Activated naive CD4-positive, alpha-beta T cell treated with Interleukin-2 at 50 U/mL for 16 hours (primary cell): ENCODE data around the gene POLR2J.

Source experiments
- DNase-seq: peaks from one replicate; pipeline ENCODE4 v3.0.0-alpha.2; 2020

POLR2J gene

GRCh38 chr7:102434039-102434486 is 44.7 kb downstream of the POLR2J start:
- peak; percentile 19 for DNase-seq

- peak; percentile 89 for DNase-seq
Measured at GRCh38 chr7:102433219-102434038, 45.3 kb downstream of the POLR2J start, which contains the start of gene ORAI2. Gene ORAI2 (plus strand): TSS chr7:102433575. CDS start chr7:102438957, 5,382 bp downstream.

DNA sequence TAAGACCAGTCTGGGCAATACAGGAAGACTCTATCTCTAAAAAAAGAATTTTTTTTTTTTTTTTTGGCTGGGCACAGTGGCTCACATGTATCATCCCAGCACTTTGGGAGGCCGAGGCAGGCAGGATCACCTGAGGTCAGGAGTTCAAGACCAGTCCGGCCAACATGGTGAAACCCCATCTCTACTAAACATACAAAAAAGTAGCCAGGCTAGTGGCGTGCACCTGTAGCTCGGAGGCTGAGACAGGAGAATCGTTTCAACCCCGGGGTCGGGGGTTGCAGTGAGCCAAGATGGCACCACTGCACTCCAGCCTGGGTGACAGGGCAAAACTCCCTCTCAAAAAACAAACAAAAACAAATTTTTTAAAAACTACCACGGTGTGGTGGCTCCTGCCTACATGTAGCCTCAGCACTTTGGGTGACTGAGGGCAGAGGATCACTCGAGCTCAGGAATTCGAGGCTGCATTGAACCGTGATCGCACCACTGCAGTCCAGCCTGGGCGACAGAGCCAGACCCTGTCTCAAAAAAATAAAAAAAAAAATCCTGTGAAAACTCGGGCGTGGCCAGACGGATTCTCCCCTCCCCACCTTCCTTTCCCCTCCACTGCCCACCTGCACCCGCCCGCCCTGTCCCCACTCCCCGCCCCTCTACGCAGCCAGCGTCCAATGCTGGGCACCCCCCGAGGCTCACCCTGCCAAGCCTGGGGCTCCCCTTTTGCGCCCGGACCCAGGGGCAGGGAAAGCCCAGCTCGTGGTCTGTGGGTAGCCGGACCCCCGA is 46.1 kb downstream of the POLR2J start:
- DNase-seq = no peak

DNA sequence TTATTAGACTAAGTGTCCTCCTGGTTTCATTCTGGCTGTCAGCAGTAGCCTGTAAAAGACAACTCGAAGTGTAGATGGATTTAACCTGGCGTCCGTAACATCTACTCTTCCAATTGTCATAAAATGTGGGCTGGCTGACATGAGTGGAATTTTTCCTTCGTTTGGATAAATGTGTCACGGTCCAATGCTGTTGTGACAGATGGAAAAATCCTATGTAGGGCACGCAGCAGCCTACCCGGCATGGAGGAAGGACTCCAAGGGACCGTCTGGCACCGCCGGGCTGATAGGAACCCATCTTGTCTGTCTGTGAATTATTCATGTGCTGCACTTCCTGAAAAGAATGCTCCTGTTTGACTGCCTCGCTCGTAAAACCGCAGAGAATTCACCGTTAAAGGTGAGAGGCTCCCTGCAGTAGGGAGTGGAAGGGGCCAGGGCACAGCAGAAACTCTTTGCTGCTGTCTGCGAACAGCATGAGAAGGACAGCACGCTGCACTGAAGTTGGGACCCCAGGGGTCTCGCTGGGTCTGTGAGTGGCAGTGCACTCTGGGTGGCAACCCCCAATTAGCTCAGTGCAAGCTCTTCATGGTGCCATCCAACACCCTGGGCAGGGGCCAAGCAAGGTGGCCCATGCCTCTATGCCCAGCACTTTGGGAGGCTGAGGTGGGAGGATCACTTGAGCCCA is 47.0 kb downstream of the POLR2J start:
- DNase-seq = peak; percentile 57

DNA sequence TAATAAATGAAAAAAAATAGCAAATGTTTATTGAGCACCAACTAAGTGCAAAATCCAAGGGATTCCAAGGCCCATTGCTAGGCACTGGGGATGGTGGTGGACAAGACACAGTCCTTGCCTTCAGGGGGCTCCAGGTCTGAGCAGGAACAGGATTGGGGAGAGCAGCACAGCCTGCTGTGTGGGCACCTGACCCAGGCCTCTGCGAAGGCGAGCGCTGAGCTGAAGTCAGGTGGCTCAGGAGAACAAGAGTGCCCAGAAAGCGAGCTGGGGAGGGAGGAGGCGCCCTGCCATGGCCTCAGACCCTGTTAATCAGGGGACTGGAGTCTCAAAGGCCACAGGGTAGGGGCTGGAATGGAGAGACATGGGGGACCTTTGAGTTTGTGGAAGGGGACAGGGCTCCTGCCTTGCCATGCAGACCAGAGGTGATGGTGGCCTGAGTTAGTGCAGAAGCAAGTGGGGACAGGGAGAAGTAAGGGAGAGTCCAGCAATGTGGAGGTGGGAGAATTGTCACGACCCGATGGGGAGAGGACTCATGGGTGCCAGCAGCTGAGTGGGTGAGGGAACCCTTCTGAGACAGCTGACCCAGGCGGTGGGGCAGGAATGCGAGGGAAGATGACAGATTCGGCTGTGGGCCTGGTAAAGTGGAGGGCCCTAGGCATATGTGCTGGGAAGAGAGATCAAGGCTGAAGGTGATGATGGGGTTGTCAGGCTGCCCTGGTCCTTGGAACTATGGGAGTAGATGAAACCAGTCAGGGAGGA is 49.4 kb downstream of the POLR2J start:
- DNase-seq = no peak

- no peak for DNase-seq
Measured at GRCh38 chr7:102427019-102427405, 51.7 kb downstream of the POLR2J start.

- DNase-seq = peak; percentile 81
Measured at GRCh38 chr7:102426268-102427018, 52.3 kb downstream of the POLR2J start.

GRCh38 chr7:102425639-102426267 is 53.0 kb downstream of the POLR2J start:
- peak; percentile 86 for DNase-seq

DNA sequence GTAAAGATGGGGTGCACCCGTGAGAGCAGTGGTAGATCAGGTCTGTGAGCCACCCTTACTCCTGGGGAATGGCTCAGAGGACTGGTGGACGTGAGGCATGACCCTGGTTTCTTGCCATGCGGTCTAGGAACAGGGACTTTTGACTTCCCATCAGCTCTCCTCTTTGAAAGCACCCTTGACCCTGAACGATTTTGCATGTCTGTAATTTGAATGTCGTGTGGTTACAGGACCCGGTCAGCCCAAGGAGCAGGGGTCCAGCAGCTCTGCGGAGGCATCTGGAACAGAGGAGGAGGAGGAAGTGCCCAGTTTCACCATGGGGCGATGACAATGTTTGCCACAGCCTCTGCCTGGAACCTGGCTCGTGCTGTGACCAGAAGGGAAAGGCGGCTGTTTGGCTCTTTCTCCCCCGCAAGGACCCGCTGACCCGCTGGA is 53.9 kb downstream of the POLR2J start:
- DNase-seq = no peak

DNA sequence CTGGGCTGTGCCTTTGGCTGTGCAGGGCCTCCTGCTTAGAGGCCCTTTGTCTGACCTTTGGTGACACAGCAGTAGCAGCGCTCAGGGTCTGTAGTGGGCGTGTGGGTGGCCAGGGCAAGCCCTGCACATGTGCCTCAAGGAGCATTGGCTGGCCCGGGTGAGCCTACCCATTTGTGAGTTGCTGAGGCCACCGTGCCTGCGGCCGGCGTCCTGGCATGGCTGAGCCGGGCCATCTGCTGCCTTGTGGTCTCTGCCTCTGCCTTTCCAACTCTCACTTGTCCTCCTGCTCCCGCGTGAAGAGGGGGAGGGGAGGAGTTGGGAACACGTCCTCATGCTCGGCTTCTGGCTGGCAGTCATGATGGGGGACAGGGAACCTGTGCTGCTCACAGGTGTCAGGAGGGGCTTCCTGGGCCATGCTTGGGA is 54.6 kb downstream of the POLR2J start:
- DNase-seq = no peak
